ENCODE results near the gene GRK4.

GRCh38 chr4:2914256-2915126 is 48.9 kb upstream of the GRK4 start:
- TF ChIP-seq CTCF (IDR thresholded peaks at IDR 0.05) (no peak), EZH2 (IDR thresholded peaks at IDR 0.05) (no peak)
